ENCODE results near the gene CCDC12.

CCDC12 gene

DNA sequence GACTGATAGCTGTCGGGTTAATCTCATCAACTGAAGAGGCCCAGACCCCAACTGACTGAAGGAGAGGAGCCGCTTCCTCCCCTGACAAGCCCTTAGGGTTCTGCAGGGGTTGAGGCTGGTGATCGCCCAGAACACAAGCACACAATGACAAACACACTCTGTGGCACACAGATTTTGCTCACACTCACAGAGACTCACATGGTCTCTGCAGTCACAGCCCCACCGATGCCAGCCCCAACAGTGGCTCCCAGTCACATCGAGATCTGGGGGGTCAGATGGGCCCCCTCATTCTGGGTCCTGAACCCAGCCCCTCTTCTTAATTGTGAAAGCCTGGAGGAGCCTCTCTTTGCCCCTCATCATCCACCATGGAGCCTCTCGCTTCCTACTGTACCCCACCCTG is 82.3 kb downstream of the CCDC12 start:
- Histone ChIP-seq H3K36me3 (ENCODE audit: control insufficient read depth, insufficient read depth, low read length) (no peaks in the 10 kb centered on the region), H3K27ac (ENCODE audit: low read depth, low read length, severe bottlenecking) (no peak overlapping the region), H3K4me1 (ENCODE audit: control insufficient read depth, insufficient read depth, low read length, poor library complexity, severe bottlenecking) (peaks cover 10% of the 10 kb centered on the region), H3K4me3 (ENCODE audit: extremely low read depth, insufficient read depth, low read length, poor library complexity, severe bottlenecking) (no peak overlapping the region), H3K9me3 (ENCODE audit: control insufficient read depth, low read length) (no peaks in the 10 kb centered on the region)
- 94 to 98% methylated on average over 5 to 6 of the region's 6 CpGs for WGBS, 2 experiments (ENCODE audit: insufficient coverage in 2 of 2)

DNA sequence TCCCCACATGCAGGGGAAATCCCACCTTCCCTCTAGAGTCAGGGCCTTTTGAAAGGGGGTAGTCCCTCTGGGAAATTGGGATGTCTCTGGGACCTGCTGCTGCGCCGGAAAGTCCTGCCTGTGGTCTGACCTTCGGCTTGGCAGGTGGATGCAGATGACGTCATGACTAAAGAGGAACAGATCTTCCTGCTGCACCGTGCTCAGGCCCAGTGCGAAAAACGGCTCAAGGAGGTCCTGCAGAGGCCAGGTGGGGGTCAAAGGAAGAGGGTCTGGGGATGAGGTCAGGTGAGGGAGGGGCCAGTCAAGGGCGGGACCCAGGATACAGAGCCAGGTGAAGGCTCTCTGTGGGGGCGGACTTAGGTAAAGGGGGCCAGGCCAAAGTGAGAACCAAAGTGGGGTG is 82.8 kb downstream of the CCDC12 start:
- H3K36me3 ChIP-seq (ENCODE audit: control insufficient read depth, insufficient read depth, low read length): no peaks in the 10 kb centered on the region
- H3K9me3 ChIP-seq (ENCODE audit: control insufficient read depth, low read length): no peaks in the 10 kb centered on the region
- no peak overlapping the region for H3K27ac ChIP-seq (ENCODE audit: low read depth, low read length, severe bottlenecking)
- H3K4me3 ChIP-seq (ENCODE audit: extremely low read depth, insufficient read depth, low read length, poor library complexity, severe bottlenecking): no peak overlapping the region
- H3K4me1 ChIP-seq (ENCODE audit: control insufficient read depth, insufficient read depth, low read length, poor library complexity, severe bottlenecking): peaks cover 10% of the 10 kb centered on the region
- WGBS, 2 experiments (ENCODE audit: insufficient coverage in 2 of 2): 90 to 93% methylated on average over 5 to 8 of the region's 9 CpGs

DNA sequence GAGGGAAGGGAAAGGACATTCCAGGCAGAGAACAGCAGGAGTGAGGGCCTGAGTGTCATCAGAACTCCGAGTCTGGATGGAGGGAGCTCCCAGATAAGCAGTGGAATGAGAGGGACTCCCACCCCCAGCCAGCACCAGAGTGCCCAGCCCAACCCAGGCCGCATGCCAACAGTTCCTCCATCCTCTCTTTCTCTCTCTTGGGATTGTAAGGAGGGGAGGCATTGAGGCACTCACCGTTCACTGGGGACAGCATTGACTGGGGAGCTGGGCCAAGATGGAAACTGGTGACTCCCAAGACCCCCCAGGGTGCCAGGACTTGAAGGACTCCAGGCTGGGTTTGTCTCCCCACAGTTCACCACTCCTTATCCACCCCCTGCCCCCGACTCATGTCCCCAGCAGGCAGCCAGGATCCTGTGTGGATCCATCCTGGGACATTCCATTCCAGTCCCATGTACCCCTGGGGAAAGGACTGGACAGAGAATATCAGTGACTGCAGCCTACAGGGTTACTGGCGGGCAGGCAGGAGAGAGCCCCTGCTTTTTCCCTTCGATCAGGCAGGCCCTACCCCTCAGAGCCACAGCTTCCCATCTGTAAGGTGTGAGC is 83.3 kb downstream of the CCDC12 start:
- H3K36me3 ChIP-seq (ENCODE audit: control insufficient read depth, insufficient read depth, low read length): no peaks in the 10 kb centered on the region
- peaks cover 15% of the 10 kb centered on the region for H3K4me1 ChIP-seq (ENCODE audit: control insufficient read depth, insufficient read depth, low read length, poor library complexity, severe bottlenecking)
- peak overlapping the region; percentile 45 for H3K27ac ChIP-seq (ENCODE audit: low read depth, low read length, severe bottlenecking)
- WGBS, 2 experiments (ENCODE audit: insufficient coverage in 2 of 2): 91 to 94% methylated on average over 3 of the region's 6 CpGs
- no peak overlapping the region for H3K4me3 ChIP-seq (ENCODE audit: extremely low read depth, insufficient read depth, low read length, poor library complexity, severe bottlenecking)
- no peaks in the 10 kb centered on the region for H3K9me3 ChIP-seq (ENCODE audit: control insufficient read depth, low read length)

DNA sequence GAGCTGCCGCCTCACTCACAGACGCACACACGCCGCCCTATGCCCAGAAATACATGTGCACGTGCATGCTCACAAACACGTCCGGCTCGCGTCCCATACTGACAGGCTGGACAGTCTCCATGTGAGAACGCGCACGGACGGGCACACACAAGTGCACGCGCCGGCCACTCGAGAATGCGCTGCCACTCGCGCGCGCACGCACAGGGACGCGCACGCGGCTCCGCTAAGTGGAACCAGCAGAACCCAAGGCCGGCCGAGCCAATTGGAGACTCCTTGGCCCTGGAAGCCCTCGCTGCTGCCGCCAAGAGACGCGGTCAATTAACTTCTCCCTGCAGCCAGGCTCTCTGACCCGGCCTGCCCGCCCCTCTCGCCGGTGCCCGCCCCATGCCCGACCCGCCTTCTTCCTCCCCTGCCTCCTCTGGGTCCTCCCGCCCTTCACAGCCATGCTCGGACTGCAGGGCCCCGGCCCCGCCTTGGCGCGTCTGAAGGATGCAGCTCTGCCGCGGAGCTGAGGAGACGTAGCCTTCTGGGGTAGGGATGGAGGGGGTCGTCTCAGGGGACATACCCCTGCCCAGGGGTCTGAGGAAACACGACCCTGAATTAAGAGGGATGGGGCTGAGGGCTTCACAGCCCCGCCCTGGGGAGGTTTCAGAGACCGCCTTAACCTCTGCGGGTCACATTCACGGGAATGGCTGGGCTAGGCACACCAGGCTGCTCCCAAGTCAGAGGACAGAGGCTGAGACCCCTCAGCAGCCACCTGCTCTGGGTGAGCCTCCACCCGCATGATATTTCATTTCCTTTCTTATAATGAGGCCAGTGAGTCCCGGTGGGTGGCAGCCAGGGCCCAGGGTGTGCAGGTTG is 84.0 kb downstream of the CCDC12 start:
- WGBS, 2 experiments (ENCODE audit: insufficient coverage in 2 of 2): 5 to 8% methylated on average over 34 to 43 of the region's 58 CpGs
- Histone ChIP-seq H3K27ac (ENCODE audit: low read depth, low read length, severe bottlenecking) (peak overlapping the region; percentile 45), H3K36me3 (ENCODE audit: control insufficient read depth, insufficient read depth, low read length) (no peaks in the 10 kb centered on the region), H3K9me3 (ENCODE audit: control insufficient read depth, low read length) (no peaks in the 10 kb centered on the region), H3K4me1 (ENCODE audit: control insufficient read depth, insufficient read depth, low read length, poor library complexity, severe bottlenecking) (peaks cover 16% of the 10 kb centered on the region), H3K4me3 (ENCODE audit: extremely low read depth, insufficient read depth, low read length, poor library complexity, severe bottlenecking) (peak overlapping the region; percentile 25)

DNA sequence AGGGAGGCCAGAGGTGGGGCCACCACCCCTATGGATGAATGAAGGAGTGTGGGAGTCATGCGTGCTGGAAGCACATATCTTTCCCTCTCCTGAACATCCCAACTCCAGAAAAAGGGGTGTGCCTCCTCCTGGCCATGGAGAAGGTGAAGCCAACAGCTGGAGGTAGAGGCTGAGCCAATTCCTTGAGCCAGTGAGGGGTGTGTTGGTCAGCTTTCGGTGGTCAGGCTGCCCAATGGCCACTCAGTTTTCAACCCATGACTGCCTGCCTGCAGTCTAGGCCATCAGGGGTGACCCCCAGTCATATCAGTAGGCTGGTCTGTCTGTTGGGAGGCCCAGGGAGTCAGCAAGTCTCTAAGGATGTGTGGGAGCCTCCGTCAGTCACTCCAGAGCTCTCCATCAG is 85.4 kb downstream of the CCDC12 start:
- H3K9me3 ChIP-seq (ENCODE audit: control insufficient read depth, low read length): no peaks in the 10 kb centered on the region
- no peak overlapping the region for H3K27ac ChIP-seq (ENCODE audit: low read depth, low read length, severe bottlenecking)
- no peaks in the 10 kb centered on the region for H3K36me3 ChIP-seq (ENCODE audit: control insufficient read depth, insufficient read depth, low read length)
- 89 to 100% methylated on average over 2 of the region's 3 CpGs for WGBS, 2 experiments (ENCODE audit: insufficient coverage in 2 of 2)
- peaks cover 16% of the 10 kb centered on the region for H3K4me1 ChIP-seq (ENCODE audit: control insufficient read depth, insufficient read depth, low read length, poor library complexity, severe bottlenecking)
- H3K4me3 ChIP-seq (ENCODE audit: extremely low read depth, insufficient read depth, low read length, poor library complexity, severe bottlenecking): no peak overlapping the region

DNA sequence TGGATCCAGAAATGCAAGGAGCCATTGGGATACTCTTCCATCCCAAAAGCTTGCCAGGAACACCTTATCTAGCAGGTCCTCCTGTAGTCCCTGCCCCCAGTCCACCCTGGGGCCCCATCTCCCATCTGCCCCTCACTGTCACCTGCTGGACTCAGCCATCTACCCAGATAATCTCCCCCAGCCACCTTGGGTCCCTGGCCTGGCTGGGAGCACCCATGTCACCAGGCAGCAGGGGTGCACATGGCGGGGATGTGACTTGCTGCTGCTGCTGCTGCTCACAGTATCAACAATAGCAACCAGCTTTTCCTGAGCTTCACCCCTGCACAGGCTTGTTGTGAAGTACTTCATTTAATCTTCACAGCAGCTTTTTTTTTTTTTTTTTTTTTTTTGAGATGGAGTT is 86.4 kb downstream of the CCDC12 start:
- H3K27ac ChIP-seq (ENCODE audit: low read depth, low read length, severe bottlenecking): no peak overlapping the region
- no peak overlapping the region for H3K4me3 ChIP-seq (ENCODE audit: extremely low read depth, insufficient read depth, low read length, poor library complexity, severe bottlenecking)
- peaks cover 16% of the 10 kb centered on the region for H3K4me1 ChIP-seq (ENCODE audit: control insufficient read depth, insufficient read depth, low read length, poor library complexity, severe bottlenecking)
- H3K36me3 ChIP-seq (ENCODE audit: control insufficient read depth, insufficient read depth, low read length): no peaks in the 10 kb centered on the region
- WGBS, 2 experiments (ENCODE audit: insufficient coverage in 2 of 2): no CpG with 5 or more reads among the region's 1 CpG
- no peaks in the 10 kb centered on the region for H3K9me3 ChIP-seq (ENCODE audit: control insufficient read depth, low read length)

DNA sequence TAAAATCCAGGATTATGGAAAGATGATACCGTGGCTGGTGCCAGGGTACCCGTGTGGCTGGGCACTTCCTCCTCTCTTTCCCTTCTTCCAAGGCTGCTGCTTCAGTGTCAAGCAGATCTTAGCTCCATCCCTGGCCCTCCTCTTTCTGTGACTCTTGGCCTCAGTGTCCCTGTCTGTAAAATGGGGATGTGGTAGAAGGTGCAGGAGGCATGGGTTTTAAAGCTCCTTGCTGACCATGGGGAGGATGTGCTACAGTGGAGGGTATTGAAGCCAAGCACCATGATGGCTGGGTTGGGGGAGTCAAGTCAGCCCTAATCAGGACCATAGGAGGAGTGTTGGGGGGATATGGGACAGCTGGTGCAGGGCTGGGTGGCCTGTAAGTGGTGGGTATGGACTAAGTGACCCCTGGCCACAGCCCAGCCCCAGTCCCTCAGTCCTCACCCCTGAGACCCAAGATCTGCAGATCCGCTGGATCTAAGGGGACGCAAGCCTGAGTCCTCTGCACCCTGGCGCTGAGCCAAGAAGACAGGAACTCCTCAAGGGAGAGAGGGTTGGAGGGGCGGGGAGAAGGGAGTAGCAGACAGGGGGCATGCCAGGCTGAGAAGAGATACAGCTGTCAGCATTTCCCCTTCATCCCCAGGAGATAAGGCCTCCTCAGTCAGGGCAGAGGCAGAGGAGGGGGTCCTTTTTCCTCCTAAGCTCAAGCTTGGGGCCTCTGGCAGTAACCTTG is 87.0 kb downstream of the CCDC12 start:
- Histone ChIP-seq H3K36me3 (ENCODE audit: control insufficient read depth, insufficient read depth, low read length) (no peaks in the 10 kb centered on the region), H3K4me1 (ENCODE audit: control insufficient read depth, insufficient read depth, low read length, poor library complexity, severe bottlenecking) (peaks cover 20% of the 10 kb centered on the region), H3K4me3 (ENCODE audit: extremely low read depth, insufficient read depth, low read length, poor library complexity, severe bottlenecking) (no peak overlapping the region), H3K27ac (ENCODE audit: low read depth, low read length, severe bottlenecking) (no peak overlapping the region), H3K9me3 (ENCODE audit: control insufficient read depth, low read length) (no peaks in the 10 kb centered on the region)
- WGBS, 2 experiments (ENCODE audit: insufficient coverage in 2 of 2): 89 to 90% methylated on average over 3 to 5 of the region's 6 CpGs

DNA sequence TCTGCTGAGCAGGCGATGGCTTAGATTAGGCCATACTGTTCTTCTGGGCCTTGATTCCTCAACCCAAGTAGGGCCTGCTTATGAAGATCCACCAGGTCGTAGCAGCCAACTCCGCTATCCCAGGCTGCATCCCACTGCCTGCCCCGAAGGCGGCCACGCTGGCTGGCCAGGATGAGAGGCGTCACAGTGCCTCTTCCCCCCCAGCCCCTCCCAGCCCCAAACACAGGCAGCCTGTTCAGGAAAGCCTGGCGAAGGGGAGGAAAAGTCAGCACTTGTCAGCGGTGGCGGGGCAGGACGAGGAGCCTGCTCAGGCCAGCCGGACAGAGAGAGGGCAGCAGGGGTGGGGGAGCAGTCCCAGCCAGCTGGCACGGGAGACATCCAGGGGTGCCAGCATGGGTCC is 87.8 kb downstream of the CCDC12 start:
- H3K36me3 ChIP-seq (ENCODE audit: control insufficient read depth, insufficient read depth, low read length): no peaks in the 10 kb centered on the region
- WGBS, 2 experiments (ENCODE audit: insufficient coverage in 2 of 2): 68 to 86% methylated on average over 8 to 13 of the region's 13 CpGs
- H3K4me1 ChIP-seq (ENCODE audit: control insufficient read depth, insufficient read depth, low read length, poor library complexity, severe bottlenecking): peaks cover 23% of the 10 kb centered on the region
- H3K27ac ChIP-seq (ENCODE audit: low read depth, low read length, severe bottlenecking): no peak overlapping the region
- H3K9me3 ChIP-seq (ENCODE audit: control insufficient read depth, low read length): no peaks in the 10 kb centered on the region
- H3K4me3 ChIP-seq (ENCODE audit: extremely low read depth, insufficient read depth, low read length, poor library complexity, severe bottlenecking): no peak overlapping the region

DNA sequence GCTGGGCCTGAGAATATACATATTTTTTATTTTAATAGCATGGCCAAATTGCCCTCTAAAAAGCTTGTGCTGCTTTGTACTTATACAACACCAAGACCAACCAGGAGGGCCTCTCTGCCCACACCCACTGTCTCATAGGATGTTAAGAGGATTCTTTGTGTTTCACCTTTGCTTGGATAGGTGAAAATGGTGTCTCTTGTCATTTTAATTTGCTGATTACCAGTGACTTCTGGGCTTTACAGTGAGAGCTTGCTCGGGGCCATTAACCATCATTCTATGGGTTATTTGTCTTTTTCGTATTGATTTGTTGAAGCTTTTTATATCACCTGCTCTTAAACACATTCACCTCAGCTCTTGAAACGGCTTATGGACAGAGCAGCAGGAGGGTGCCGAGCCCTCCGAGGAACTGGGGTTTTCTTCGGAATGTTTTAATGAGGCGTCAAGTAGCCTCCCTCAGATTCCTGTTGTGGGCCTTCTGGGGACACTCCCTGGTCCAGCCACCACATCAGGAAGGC is 88.5 kb downstream of the CCDC12 start:
- Histone ChIP-seq H3K9me3 (ENCODE audit: control insufficient read depth, low read length) (no peaks in the 10 kb centered on the region), H3K4me1 (ENCODE audit: control insufficient read depth, insufficient read depth, low read length, poor library complexity, severe bottlenecking) (peaks cover 17% of the 10 kb centered on the region), H3K36me3 (ENCODE audit: control insufficient read depth, insufficient read depth, low read length) (no peaks in the 10 kb centered on the region), H3K4me3 (ENCODE audit: extremely low read depth, insufficient read depth, low read length, poor library complexity, severe bottlenecking) (no peak overlapping the region), H3K27ac (ENCODE audit: low read depth, low read length, severe bottlenecking) (no peak overlapping the region)
- WGBS, 2 experiments (ENCODE audit: insufficient coverage in 2 of 2): 9 to 43% methylated on average over 3 to 5 of the region's 7 CpGs

DNA sequence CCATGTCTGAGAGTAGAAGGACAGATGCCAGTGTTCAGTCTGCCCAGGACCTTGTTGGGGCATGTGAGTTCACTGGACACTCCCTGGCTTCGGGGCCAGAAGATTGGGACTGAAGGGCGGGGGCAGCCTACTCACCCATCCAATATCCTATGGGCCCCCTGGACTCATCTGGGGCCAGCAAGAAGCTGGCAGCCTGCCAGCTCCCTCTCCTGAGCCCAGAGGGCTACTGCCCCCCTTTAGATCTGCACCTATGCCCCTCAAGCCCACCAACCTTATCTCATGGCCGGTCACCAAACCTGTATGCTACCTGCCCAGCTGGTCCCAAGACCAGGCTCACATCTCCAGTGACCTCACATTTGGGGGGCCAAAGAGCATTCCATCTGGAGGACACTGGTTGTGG is 90.9 kb downstream of the CCDC12 start:
- Histone ChIP-seq H3K9me3 (ENCODE audit: control insufficient read depth, low read length) (no peaks in the 10 kb centered on the region), H3K36me3 (ENCODE audit: control insufficient read depth, insufficient read depth, low read length) (no peaks in the 10 kb centered on the region), H3K27ac (ENCODE audit: low read depth, low read length, severe bottlenecking) (no peak overlapping the region), H3K4me3 (ENCODE audit: extremely low read depth, insufficient read depth, low read length, poor library complexity, severe bottlenecking) (no peak overlapping the region), H3K4me1 (ENCODE audit: control insufficient read depth, insufficient read depth, low read length, poor library complexity, severe bottlenecking) (peaks cover 13% of the 10 kb centered on the region)
- 93% methylated on average over 3 of the region's 3 CpGs for WGBS, 2 experiments (ENCODE audit: insufficient coverage in 2 of 2)
